ENCODE results near the gene ATM. TPM values are rescaled to one million over a fixed set of nuclear protein-coding genes. Genes with fewer than 3 reads are reported as not detected.
"Not testable (repeated sequence)": the region's sequence is repeated elsewhere in the genome, so short reads cannot be mapped to it uniquely, and the experiment has no call there.

The ATM gene
- total RNA-seq, 1 donor from 2014 or later = 51.5 TPM

- no peak for DNase-seq (ENCODE audit: low spot score)
- no peak for TF ChIP-seq CTCF (IDR thresholded peaks at IDR 0.05; ENCODE audit: unreplicated experiment)
- H3K27me3 Mint-ChIP-seq (ENCODE audit: unreplicated experiment) = peaks cover 2% of the 10 kb centered on the region
- H3K4me1 Mint-ChIP-seq (ENCODE audit: unreplicated experiment) = no peaks in the 10 kb centered on the region
- no peak overlapping the region for H3K27ac Mint-ChIP-seq (ENCODE audit: unreplicated experiment)
- H3K9me3 Mint-ChIP-seq (ENCODE audit: unreplicated experiment) = no peaks in the 10 kb centered on the region
- H3K4me3 Mint-ChIP-seq (ENCODE audit: unreplicated experiment) = no peak overlapping the region
- no peaks in the 10 kb centered on the region for H3K36me3 Mint-ChIP-seq (ENCODE audit: low read depth, unreplicated experiment)
Observed at GRCh38 chr11:108405706-108406105, 182.8 kb downstream of the ATM start.

GRCh38 chr11:108414958-108415357 lies 192.1 kb downstream of the ATM start:
- Mint-ChIP-seq H3K4me1 (ENCODE audit: unreplicated experiment) (no peaks in the 10 kb centered on the region), H3K36me3 (ENCODE audit: low read depth, unreplicated experiment) (no peaks in the 10 kb centered on the region), H3K4me3 (ENCODE audit: unreplicated experiment) (no peak overlapping the region), H3K9me3 (ENCODE audit: unreplicated experiment) (no peaks in the 10 kb centered on the region), H3K27ac (ENCODE audit: unreplicated experiment) (no peak overlapping the region), H3K27me3 (ENCODE audit: unreplicated experiment) (peaks cover 2% of the 10 kb centered on the region)
- TF ChIP-seq CTCF (IDR thresholded peaks at IDR 0.05; ENCODE audit: unreplicated experiment) = no peak
- no peak for DNase-seq (ENCODE audit: low spot score)

- not testable (repeated sequence) for H3K36me3 Mint-ChIP-seq (ENCODE audit: low read depth, unreplicated experiment); H3K27me3 Mint-ChIP-seq (ENCODE audit: unreplicated experiment); H3K27ac Mint-ChIP-seq (ENCODE audit: unreplicated experiment); H3K9me3 Mint-ChIP-seq (ENCODE audit: unreplicated experiment); H3K4me3 Mint-ChIP-seq (ENCODE audit: unreplicated experiment); H3K4me1 Mint-ChIP-seq (ENCODE audit: unreplicated experiment)
- DNase-seq (ENCODE audit: low spot score) = peak; percentile 28
Observed at GRCh38 chr11:108417551-108417950, 194.7 kb downstream of the ATM start.

Other genes with a start within 250 kb of the ATM start
- 38.9 TPM for gene CUL5, start 214.2 kb upstream of the ATM start, total RNA-seq (ENCODE audit: unreplicated experiment)
- gene ACAT1, start 101.5 kb upstream of the ATM start, total RNA-seq (ENCODE audit: unreplicated experiment) = 26.2 TPM
- 15.7 TPM for gene NPAT, start 429 bp upstream of the ATM start, total RNA-seq (ENCODE audit: unreplicated experiment)
- 0.69 TPM for gene C11orf65, start 244.5 kb downstream of the ATM start, total RNA-seq (ENCODE audit: unreplicated experiment)

All from endothelial cell (in vitro differentiated cells).